GM19023 (cell line): ENCODE data around the gene CDCA8.

Experiments
- ATAC-seq: cut with Tn5 transposase; IDR thresholded peaks from one replicate; pipeline ENCODE4 v1.9.1; 2021; ENCODE audit warnings: mild to moderate bottlenecking, moderate library complexity; ENCODE audit not compliant: unreplicated experiment

CDCA8 gene

DNA sequence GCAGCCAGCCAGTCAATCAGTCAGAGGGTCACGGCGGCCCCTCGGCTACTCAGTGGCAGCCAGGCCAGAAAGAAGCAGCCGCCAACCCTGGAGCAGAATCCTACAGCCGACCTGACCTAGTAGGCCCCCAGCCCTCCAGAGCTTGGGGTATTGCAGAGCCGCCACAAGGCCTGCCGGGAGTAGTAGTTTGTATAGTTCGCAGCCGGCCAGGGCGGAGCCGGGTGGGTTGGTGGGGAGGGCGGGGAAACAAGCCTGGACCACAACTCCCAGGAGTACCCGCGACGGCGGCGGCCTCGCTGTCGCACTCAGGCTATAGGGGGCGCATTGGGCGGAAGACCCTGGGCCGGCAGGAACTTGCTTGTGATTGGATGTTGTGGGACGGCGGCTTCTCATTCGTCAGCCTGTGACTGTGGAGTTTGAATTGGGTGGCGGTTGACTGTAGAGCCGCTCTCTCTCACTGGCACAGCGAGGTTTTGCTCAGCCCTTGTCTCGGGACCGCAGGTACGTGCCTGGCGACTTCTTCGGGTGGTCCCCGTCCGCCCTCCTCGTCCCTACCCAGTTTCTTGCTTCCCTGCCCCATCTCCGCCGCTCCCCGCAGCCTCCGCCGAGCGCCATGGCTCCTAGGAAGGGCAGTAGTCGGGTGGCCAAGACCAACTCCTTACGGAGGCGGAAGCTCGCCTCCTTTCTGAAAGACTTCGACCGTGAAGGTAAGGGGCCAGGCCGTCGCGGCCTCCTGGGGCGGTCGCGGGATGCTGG is at the start of gene CDCA8:
TSS of gene CDCA8 (plus strand) at position 439 of the 756 bp plus-strand sequence. CDS start at position 614, 175 bp downstream.
- ATAC-seq: peak; percentile 84

- ATAC-seq: no peak
These were observed 45.0 kb upstream of the CDCA8 start for GRCh38 chr1:37647281-37647680.

- ATAC-seq: no peak
These were observed 42.1 kb upstream of the CDCA8 start for GRCh38 chr1:37650173-37650572.

GRCh38 chr1:37650721-37651120 is 41.6 kb upstream of the CDCA8 start:
- ATAC-seq: no peak

GRCh38 chr1:37651803-37652202 is 40.5 kb upstream of the CDCA8 start:
- no peak for ATAC-seq

DNA sequence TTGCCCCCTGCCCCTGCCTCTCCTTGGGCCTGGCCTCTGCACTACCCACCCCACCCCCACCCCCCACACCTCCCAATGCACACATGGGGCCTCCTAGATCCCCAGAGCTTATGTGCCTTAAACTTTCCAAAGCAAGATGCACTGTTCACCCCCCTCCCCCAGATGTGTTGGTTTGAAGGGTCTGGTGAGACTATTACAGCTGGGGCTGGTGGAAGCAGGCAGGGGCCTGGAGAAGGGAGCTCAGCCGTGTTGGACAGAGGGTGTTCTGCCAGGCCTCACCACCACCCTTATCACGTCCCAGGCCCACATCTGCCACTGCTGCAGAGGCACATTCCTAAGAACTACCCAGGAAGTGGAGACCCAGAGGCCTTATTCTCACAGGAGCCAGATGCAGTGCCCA is 39.3 kb upstream of the CDCA8 start:
- no peak for ATAC-seq

DNA sequence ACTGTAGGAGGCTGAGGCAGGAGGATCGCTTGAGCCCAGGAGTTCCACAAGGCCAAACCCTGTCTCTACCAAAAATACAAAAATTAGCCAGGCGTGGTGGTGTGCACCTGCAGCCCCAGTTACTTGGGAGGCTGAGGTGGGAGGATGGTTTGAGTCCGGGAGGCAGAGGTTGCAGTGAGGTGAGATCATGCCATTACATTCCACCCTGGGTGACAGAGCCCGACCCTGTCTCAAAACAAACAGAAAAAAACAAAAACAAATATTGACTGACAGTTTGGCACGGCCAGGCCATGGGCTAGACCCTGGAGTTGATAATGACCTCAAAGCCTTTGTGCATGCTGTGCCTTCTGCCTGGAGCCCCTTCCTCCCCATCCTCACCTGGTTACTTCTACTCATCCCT is 38.4 kb upstream of the CDCA8 start:
- ATAC-seq: no peak

GRCh38 chr1:37655274-37655673 is 37.0 kb upstream of the CDCA8 start:
- no peak for ATAC-seq

DNA sequence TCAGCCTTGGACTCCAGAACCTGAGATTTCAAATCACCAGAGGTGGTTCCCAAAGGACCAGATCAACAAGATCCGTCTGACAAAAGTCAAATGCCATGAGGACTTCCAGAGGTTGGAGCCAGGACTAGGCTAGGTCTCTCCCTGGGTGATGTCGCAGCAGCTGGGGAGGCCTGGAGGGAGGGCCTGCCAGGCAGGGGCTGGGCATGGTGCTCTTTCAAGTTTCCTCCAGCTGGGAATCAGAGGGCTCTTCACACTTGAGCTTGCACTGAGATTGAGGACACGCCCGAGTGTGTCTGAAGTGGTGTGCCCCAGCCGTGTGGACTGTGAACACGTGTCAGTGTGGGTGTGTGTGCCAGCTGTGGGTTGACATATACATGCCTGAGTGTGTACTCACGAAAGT is 36.3 kb upstream of the CDCA8 start:
- no peak for ATAC-seq

GRCh38 chr1:37656881-37657280 is 35.4 kb upstream of the CDCA8 start:
- no peak for ATAC-seq

DNA sequence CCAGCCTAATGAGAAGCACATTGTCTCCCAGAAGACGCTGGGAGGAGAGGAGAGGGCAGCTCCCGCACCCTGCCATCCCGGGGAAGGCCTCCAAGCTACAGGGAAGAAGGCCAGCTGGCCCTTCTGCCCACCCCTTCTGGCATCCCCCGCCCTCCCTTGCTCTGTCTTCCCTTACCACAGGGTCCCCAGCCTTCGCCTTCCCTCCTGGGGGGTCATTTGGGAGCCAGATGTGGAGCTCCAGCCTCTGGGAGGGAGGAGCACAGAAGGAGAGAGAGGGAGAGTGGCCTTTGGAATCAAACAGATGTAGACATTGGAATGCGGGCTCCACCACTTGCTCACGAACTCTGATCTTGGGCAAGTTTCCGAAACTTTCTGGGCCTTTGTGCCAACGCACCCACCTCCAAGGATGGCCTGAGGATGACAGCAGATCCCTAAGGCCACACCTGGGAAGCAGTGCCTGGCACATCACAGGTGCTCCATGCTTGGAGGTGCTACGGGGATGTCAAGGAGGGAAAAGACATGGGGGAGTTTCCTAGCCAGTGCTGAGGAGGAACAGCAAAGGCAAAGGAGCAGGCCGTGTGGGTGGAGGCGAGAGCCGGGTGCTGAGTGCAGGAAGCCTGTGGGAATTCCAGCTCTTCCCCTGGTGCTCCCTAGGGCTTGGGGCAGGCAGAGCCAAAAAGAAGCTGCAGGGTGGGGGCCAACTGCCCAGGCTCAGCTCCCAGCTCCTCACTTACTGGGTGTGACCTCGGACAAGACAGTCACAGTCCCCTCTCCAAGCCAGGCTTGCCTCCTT is 34.5 kb upstream of the CDCA8 start:
- no peak for ATAC-seq

- ATAC-seq: no peak
These were observed 33.8 kb upstream of the CDCA8 start for GRCh38 chr1:37658486-37658885.

DNA sequence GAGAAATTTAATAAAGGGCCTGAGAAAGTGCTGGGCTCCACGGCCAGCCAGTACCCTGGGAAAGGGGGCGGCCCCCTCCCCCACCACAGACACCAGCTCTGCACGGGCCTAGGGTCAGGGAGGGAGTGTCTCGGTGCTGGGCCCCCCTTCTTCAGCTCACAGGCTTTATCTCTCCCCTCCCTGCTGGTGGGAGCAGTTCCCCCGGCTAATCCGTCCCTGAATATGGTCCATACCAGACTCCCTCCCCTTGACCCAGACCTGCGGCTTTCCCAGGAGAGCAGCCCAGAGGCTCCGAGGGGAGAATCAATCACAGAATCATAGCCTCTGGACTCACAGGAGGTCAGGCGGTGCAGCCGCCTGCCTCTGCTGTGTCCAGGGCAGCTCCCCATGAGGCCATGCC is 31.7 kb upstream of the CDCA8 start:
- ATAC-seq: no peak

DNA sequence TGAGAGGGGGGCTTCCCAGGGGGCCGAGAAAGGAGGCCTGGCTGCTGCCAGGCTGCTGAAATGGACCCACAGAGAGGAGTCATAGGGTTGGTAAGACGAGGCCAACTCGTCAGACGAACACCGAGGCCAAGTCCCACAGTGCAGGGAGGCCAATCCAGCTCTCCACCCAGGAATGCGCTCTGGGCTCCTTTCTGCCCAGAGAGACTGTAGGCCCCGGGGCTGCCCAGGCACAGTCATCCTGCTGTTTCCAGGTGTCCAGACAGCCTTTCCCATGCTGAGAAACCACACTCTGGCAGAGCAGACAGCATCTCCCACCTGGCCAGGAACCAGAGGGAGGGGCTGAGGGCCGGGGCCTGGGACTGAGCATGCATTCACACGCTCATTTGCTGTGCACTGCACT is 30.9 kb upstream of the CDCA8 start:
- no peak for ATAC-seq

DNA sequence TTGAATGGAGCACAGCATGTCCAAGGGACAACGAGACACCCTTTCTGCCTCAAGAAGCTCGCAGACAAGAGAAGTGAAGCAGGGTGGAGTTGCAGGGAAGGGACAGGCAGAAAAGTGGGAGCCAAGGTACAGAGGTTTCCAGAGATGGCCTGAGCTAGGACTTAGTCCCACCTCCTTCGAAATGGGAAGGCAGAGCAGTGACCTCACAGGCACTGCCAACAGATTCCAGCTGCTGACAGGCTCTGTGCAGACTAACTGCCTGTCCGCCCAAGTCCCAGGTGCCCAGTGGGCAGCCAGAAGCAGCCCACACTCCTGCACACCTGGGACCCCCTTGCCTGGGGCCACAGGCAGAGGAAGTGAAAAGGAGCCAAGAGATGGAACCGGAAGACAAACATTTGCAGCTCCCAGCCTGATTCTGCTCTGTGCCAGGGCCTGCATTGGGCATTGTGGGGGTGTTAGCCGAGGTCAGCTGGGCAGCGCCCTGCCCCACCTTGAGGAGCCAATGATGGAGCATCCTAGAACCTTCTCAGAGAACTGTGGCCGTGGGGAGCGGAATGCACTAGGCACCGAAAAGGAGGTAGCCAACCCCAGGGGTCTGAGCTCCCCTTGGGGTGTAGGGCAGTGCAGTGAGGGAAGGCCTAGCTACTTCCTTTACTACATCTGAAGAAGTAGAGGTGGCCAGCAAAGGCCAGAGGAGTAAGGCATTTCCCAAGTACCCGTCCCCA is 30.1 kb upstream of the CDCA8 start:
- ATAC-seq: no peak

DNA sequence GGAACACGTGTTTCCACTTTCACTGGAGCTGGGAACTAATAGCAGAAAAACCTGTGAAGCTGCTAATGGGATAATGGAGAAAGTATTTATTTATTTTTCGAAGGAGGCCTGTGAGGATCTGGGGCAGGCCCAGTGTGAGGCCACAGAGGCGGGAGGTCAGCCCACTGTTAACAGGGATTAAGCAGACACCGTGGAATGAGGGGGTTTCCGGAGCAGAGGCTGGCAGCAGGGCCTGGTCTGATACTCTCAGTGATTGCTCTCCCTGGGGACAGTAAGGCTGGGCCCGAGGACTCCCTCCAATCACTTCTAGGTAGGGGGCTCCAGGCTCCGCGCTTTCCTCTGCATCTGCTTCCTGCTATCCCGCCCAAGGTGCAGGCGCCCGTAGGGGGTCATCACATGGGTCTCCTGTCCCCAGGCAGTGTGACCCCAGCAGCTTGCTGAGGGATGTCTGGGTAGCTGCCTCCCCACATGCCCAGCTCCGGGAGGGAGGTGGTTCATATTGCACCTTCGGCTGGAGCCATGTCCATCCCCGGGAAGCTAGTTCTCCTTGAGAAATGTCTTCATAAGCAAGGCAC is 28.8 kb upstream of the CDCA8 start:
- no peak for ATAC-seq

DNA sequence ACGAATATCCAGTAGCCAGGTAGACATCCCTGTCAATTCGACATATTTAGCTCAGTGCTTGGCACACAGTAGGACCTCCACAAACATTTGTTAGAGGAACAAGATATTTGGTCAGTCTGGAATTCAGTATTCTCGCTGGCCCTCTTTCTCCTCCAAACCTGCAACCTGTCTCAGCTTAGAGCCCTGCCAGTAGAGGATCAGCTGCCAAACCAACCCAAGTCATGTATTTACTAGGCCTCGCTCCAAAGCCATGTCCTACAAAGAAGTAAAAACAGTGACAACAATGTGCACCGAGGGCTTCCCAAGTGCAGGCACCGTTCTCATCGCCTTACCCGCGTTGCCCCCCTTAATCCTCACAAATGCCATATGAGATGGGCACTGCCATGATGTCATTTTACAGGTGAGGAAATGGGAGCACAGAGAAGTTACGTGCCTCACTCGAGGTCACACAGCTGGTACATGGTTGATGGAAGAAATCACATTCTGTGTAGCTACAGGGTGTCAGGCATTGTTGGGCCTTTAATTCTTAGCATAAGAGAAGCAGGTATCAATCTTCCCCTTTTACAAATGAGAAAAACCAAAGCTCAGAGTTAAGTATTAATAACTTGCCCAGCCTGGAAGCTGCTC is 26.0 kb upstream of the CDCA8 start:
- ATAC-seq: no peak

GRCh38 chr1:37667023-37667671 is 25.2 kb upstream of the CDCA8 start:
- ATAC-seq: no peak

GRCh38 chr1:37670133-37670532 is 22.2 kb upstream of the CDCA8 start:
- no peak for ATAC-seq

GRCh38 chr1:37671261-37671660 is 21.1 kb upstream of the CDCA8 start:
- no peak for ATAC-seq
